CD4-positive, alpha-beta T cell (primary cell): Measurements from ENCODE around the gene CCDC85B. TPM values are rescaled to one million over a fixed set of nuclear protein-coding genes. Genes with fewer than 3 reads are reported as not detected.

Experiments
- ATAC-seq: fragments of 200-7000 bp; cut with Tn5 transposase; one replicate; pipeline ENCODE4 v1.10.0; 2022; ENCODE audit warnings: mild to moderate bottlenecking; ENCODE audit not compliant: poor library complexity
- CTCF ChIA-PET: fragments of 350-600 bp; sonication (Branson Sonifier 250); formaldehyde crosslinking; loops from one replicate; lab custom pipeline; 2021; ENCODE audit warnings: antibody characterized with exemption, inconsistent platforms; lab: Charles Lee
- POLR2A ChIA-PET: fragments of 350-600 bp; sonication (Branson Sonifier 250); formaldehyde crosslinking; loops from one replicate; lab custom pipeline; 2021; ENCODE audit warnings: antibody characterized with exemption, inconsistent platforms; lab: Charles Lee
- DNase-seq, 14 experiments: peaks; one replicate each; pipeline ENCODE4 v3.0.0-alpha.2; 2013 to 2020; ENCODE audit warnings: mixed read lengths in 2 of 14
- H3K27ac ChIP-seq, 2 donors: one replicate each; pipeline versions ENCODE4 v1.5.1 to v1.7.0; 2013; ENCODE audit warnings: low read length in 2 of 2, low read depth in 1 of 2, mild to moderate bottlenecking in 1 of 2
- H3K27me3 ChIP-seq, 2 experiments: 1 replicate in 1 of 2; 2 replicates in 1 of 2; pipeline versions ENCODE4 v1.6.1 to v1.7.0; 2013; ENCODE audit warnings: low read length in 2 of 2, control low read depth in 1 of 2, mild to moderate bottlenecking in 1 of 2, moderate library complexity in 1 of 2; ENCODE audit not compliant: insufficient read depth in 2 of 2, control insufficient read depth in 1 of 2
- H3K36me3 ChIP-seq: one replicate; pipeline ENCODE4 v1.6.1; 2013; ENCODE audit warnings: low read length, control low read depth; ENCODE audit not compliant: insufficient read depth
- H3K4me1 ChIP-seq: one replicate; pipeline ENCODE4 v1.6.1; 2013; ENCODE audit warnings: low read length, control low read depth; ENCODE audit not compliant: insufficient read depth
- H3K4me3 ChIP-seq: one replicate; pipeline ENCODE4 v1.5.1; 2013; ENCODE audit warnings: mild to moderate bottlenecking, low read length, moderate library complexity
- H3K9me3 ChIP-seq, 2 experiments: 1 replicate in 1 of 2; 2 replicates in 1 of 2; pipeline versions ENCODE4 v1.6.1 to v1.7.0; 2013; ENCODE audit warnings: low read length in 2 of 2, mild to moderate bottlenecking in 2 of 2, control low read depth in 1 of 2, moderate library complexity in 1 of 2; ENCODE audit not compliant: control insufficient read depth in 1 of 2, insufficient read depth in 1 of 2
- H3K27ac Mint-ChIP-seq: one replicate; pipeline ENCODE4 v1.8.0; 2020; ENCODE audit warnings: mixed read lengths
- H3K27me3 Mint-ChIP-seq: one replicate; pipeline ENCODE4 v1.8.0; 2021; ENCODE audit warnings: mixed read lengths
- H3K36me3 Mint-ChIP-seq: one replicate; pipeline ENCODE4 v1.8.0; 2021; ENCODE audit warnings: low read depth, mixed read lengths
- H3K4me1 Mint-ChIP-seq: one replicate; pipeline ENCODE4 v1.8.0; 2021; ENCODE audit warnings: low read depth, mixed read lengths
- H3K4me3 Mint-ChIP-seq: one replicate; pipeline ENCODE4 v1.8.0; 2020; ENCODE audit warnings: mild to moderate bottlenecking, mixed read lengths
- H3K9me3 Mint-ChIP-seq: one replicate; pipeline ENCODE4 v1.8.0; 2020; ENCODE audit warnings: mixed read lengths
- intact Hi-C, 2 experiments: fragments of 100-400 bp; cut with DNase I in 1 of 2; cut with micrococcal nuclease in 1 of 2; formaldehyde crosslinking; loops; one replicate each; pipeline versions ENCODE4 v1.15.1 to v1.9.0; 2023 to 2025; cut with DNase I, micrococcal nuclease
- total RNA-seq, 174 experiments: library from RNA in 2 of 174; stranded (reverse) in 2 of 174; gene quantifications; one replicate each; pipeline ENCODE4 v1.2.3 and lab custom pipeline; 2021 to 2026
- TF ChIP-seq, protein P1 (sequence below): fragments of 200-600 bp; IDR thresholded peaks from one replicate; pipeline ENCODE4 v1.8.0; 2022; ENCODE audit warnings: antibody characterized with exemption, mild to moderate bottlenecking

CCDC85B gene
- total RNA-seq, 2 experiments from 2014 or later, result 23.1 to 25.8 TPM

- POLR2A ChIA-PET, result interaction anchor here (1.4 to 2.4 kb wide), 2 partner anchors 22 to 47 kb away, joined by 3 to 11 read pairs; partner anchors contain the start of gene MUS81
- CTCF ChIA-PET, result interaction anchor here (0.7 to 1.2 kb wide), 2 partner anchors 7 to 21 kb away, joined by 3 to 4 read pairs; partner anchors contain the start of gene MUS81
- Histone ChIP-seq H3K4me1 (peaks cover 57% of the 10 kb centered on the region), H3K36me3 (peaks cover 35% of the 10 kb centered on the region), H3K27ac (peak overlapping the region in 1 of 2 donors; percentile 18), H3K9me3 (no peaks in the 10 kb centered on the region), H3K4me3 (peak overlapping the region; percentile 7), H3K27me3 (no peaks in the 10 kb centered on the region)
- ATAC-seq (no peak), DNase-seq (peak in 1 of 14 experiments; percentile 2)
- Mint-ChIP-seq H3K9me3 (no peaks in the 10 kb centered on the region), H3K27ac (peak overlapping the region; percentile 44), H3K36me3 (peaks cover 31% of the 10 kb centered on the region), H3K27me3 (no peaks in the 10 kb centered on the region), H3K4me1 (peaks cover 22% of the 10 kb centered on the region), H3K4me3 (no peak overlapping the region)
- intact Hi-C loops, result loop anchor here in 1 of 2 experiments (10.0 kb wide), 1 partner anchor 166 kb away; the partner anchor contains the start of gene KAT5
- TF ChIP-seq, protein P1, sequence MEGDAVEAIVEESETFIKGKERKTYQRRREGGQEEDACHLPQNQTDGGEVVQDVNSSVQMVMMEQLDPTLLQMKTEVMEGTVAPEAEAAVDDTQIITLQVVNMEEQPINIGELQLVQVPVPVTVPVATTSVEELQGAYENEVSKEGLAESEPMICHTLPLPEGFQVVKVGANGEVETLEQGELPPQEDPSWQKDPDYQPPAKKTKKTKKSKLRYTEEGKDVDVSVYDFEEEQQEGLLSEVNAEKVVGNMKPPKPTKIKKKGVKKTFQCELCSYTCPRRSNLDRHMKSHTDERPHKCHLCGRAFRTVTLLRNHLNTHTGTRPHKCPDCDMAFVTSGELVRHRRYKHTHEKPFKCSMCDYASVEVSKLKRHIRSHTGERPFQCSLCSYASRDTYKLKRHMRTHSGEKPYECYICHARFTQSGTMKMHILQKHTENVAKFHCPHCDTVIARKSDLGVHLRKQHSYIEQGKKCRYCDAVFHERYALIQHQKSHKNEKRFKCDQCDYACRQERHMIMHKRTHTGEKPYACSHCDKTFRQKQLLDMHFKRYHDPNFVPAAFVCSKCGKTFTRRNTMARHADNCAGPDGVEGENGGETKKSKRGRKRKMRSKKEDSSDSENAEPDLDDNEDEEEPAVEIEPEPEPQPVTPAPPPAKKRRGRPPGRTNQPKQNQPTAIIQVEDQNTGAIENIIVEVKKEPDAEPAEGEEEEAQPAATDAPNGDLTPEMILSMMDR, result no peak
Observed at GRCh38 chr11:65880844-65881421, 9.5 kb upstream of the CCDC85B start.

GRCh38 chr11:65882120-65883057 lies 8.1 kb upstream of the CCDC85B start:
- Mint-ChIP-seq H3K9me3 (no peaks in the 10 kb centered on the region), H3K36me3 (peaks cover 37% of the 10 kb centered on the region), H3K4me1 (peaks cover 30% of the 10 kb centered on the region), H3K27me3 (no peaks in the 10 kb centered on the region), H3K4me3 (no peak overlapping the region), H3K27ac (no peak overlapping the region)
- Histone ChIP-seq H3K4me1 (peaks cover 53% of the 10 kb centered on the region), H3K27ac (no peak overlapping the region), H3K4me3 (no peak overlapping the region), H3K36me3 (peaks cover 35% of the 10 kb centered on the region), H3K27me3 (no peaks in the 10 kb centered on the region), H3K9me3 (no peaks in the 10 kb centered on the region)
- intact Hi-C loops, result loop anchor here in 1 of 2 experiments (10.0 kb wide), 1 partner anchor 168 kb away; the partner anchor contains the start of gene KAT5
- ChIA-PET CTCF (interaction anchor here (0.8 to 3.5 kb wide), 3 partner anchors 8 to 23 kb away, joined by 3 to 37 read pairs (median 21); partner anchors contain the start of gene MUS81), POLR2A (interaction anchor here (1.3 to 2.4 kb wide), 2 partner anchors 23 to 170 kb away, joined by 3 to 11 read pairs; partner anchors contain the start of genes KAT5 and MUS81)
- DNase-seq (peak in 1 of 14 experiments; percentile 1), ATAC-seq (no peak)
- TF ChIP-seq, protein P1, result no peak
